ENCODE data around the gene GAL.

Gene GAL

DNA sequence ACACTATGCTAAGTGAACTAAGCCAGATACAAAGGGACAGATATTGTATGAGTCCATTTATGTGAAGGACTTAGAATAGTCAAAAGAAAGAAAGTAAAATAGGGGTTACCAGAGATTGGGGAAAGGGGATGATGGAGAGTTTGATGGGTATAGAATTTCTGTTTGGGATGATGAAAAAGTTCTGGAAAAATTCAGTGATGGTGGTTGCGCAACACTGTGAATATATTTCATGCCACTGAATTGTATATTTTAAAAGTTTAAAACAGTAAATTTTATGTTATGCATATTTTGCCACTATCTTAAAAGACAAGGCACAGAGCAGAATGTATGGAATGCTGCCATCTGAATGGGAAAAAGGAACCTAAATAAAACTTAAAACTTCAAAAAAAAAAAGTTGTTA is 37.8 kb downstream of the GAL start:
- CTCF ChIA-PET, result no interaction called here

DNA sequence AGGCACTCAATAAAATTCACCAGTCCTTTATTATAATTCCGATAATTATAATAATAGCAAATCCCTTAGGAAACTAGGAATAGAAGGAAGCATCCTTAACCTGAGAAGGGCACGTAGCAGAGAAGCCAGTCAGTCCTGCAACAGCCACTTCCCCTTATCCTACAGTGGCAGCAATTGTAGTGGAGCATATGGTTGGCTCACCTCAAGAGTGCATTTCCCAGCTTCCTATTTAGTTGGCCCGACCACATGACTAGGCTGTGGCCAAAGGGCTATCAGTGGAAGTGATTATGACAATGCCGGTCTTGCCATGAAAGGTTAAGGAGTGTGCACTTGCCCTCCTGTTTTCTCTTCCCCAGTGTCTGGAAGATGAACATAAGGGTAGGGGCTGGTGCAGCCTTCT is 39.9 kb downstream of the GAL start:
- H3K4me3 ChIP-seq (ENCODE audit: control insufficient read depth in 1 of 7, extremely low read depth in 1 of 7, insufficient read depth in 4 of 7, low read depth in 2 of 7, low read length in 6 of 7), result no peak overlapping the region
- H3K9me3 ChIP-seq (ENCODE audit: control extremely low read depth in 1 of 5, control insufficient read depth in 4 of 5, insufficient read depth in 2 of 5, low read depth in 1 of 5, low read length in 4 of 5), result peaks cover 0 to 14% (median 4%) of the 10 kb centered on the region in 5 experiments
- H3K36me3 ChIP-seq (ENCODE audit: control insufficient read depth in 4 of 4, insufficient read depth in 4 of 4, low read length in 3 of 4), result peaks cover 0 to 11% (median 6%) of the 10 kb centered on the region in 4 experiments
- H3K27me3 ChIP-seq (replicated peaks in 2 of 5; ENCODE audit: control insufficient read depth in 4 of 5, insufficient read depth in 5 of 5, low read length in 4 of 5), result no peaks in the 10 kb centered on the region
- DNase-seq, result peak in 2 of 3 donors; percentile 22 to 38
- peaks cover 0 to 4% (median 0%) of the 10 kb centered on the region in 4 experiments for H3K4me1 ChIP-seq (ENCODE audit: control extremely low read depth in 1 of 4, control insufficient read depth in 4 of 4, insufficient read depth in 4 of 4, low read length in 3 of 4)
- POLR2A ChIA-PET, result no interaction called here
- CTCF ChIA-PET, result no interaction called here
- 80% methylated on average over 2 of the region's 4 CpGs for WGBS (ENCODE audit: insufficient coverage)
- no peak overlapping the region for H3K27ac ChIP-seq (ENCODE audit: insufficient read depth in 1 of 2, low read depth in 1 of 2, low read length in 2 of 2, poor library complexity in 1 of 2, severe bottlenecking in 2 of 2)

More for the DNA sequence above, 37.8 kb downstream of the GAL start:
- peaks cover 0 to 18% (median 4%) of the 10 kb centered on the region in 5 experiments for H3K9me3 ChIP-seq (ENCODE audit: control extremely low read depth in 1 of 5, control insufficient read depth in 4 of 5, insufficient read depth in 2 of 5, low read depth in 1 of 5, low read length in 4 of 5)
- no peak overlapping the region for H3K27ac ChIP-seq (ENCODE audit: insufficient read depth in 1 of 2, low read depth in 1 of 2, low read length in 2 of 2, poor library complexity in 1 of 2, severe bottlenecking in 2 of 2)
- H3K4me3 ChIP-seq (ENCODE audit: control insufficient read depth in 1 of 7, extremely low read depth in 1 of 7, insufficient read depth in 4 of 7, low read depth in 2 of 7, low read length in 6 of 7), result no peak overlapping the region
- WGBS (ENCODE audit: insufficient coverage), result no CpG with 5 or more reads among the region's 1 CpG
- peaks cover 0 to 4% (median 0%) of the 10 kb centered on the region in 4 experiments for H3K4me1 ChIP-seq (ENCODE audit: control extremely low read depth in 1 of 4, control insufficient read depth in 4 of 4, insufficient read depth in 4 of 4, low read length in 3 of 4)
- POLR2A ChIA-PET, result interaction anchor here (0.7 kb wide), 1 partner anchor 323 kb away, joined by 3 read pairs; no protein-coding TSS in a partner anchor
- H3K27me3 ChIP-seq (replicated peaks in 2 of 5; ENCODE audit: control insufficient read depth in 4 of 5, insufficient read depth in 5 of 5, low read length in 4 of 5), result no peaks in the 10 kb centered on the region
- no peak for DNase-seq
- peaks cover 0 to 17% (median 7%) of the 10 kb centered on the region in 4 experiments for H3K36me3 ChIP-seq (ENCODE audit: control insufficient read depth in 4 of 4, insufficient read depth in 4 of 4, low read length in 3 of 4)

DNA sequence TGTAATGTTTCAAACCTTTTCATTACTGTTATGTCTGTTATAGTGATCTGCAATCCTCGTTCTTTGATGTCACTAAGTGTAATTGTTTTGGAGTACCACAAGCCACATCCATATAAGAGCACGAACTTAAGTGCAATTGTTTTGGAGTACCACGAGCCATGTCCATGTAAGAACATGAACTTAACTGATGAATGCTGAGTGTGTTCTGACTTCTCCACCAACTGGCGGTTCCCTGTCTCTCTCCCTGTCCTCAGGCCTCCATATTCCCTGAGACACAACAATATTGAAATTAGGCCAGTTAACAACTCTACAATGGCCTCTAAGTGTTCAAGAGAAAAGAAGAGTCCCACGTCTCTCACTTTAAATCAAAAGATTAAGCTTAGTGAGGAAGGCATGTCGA is 43.4 kb downstream of the GAL start:
- ChIA-PET CTCF (interaction anchor here (1.1 kb wide), 1 partner anchor 117 kb away, joined by 3 read pairs; no protein-coding TSS in a partner anchor), POLR2A (no interaction called here)
- WGBS (ENCODE audit: insufficient coverage), result 97% methylated on average over 4 of the region's 6 CpGs
- H3K27me3 ChIP-seq (replicated peaks in 2 of 5; ENCODE audit: control insufficient read depth in 4 of 5, insufficient read depth in 5 of 5, low read length in 4 of 5), result no peaks in the 10 kb centered on the region
- H3K27ac ChIP-seq (ENCODE audit: insufficient read depth in 1 of 2, low read depth in 1 of 2, low read length in 2 of 2, poor library complexity in 1 of 2, severe bottlenecking in 2 of 2), result no peak overlapping the region
- no peak overlapping the region for H3K4me3 ChIP-seq (ENCODE audit: control insufficient read depth in 1 of 7, extremely low read depth in 1 of 7, insufficient read depth in 4 of 7, low read depth in 2 of 7, low read length in 6 of 7)
- H3K4me1 ChIP-seq (ENCODE audit: control extremely low read depth in 1 of 4, control insufficient read depth in 4 of 4, insufficient read depth in 4 of 4, low read length in 3 of 4), result peaks cover 0 to 11% (median 2%) of the 10 kb centered on the region in 4 experiments
- DNase-seq, result no peak
- peaks cover 0 to 7% (median 0%) of the 10 kb centered on the region in 4 experiments for H3K36me3 ChIP-seq (ENCODE audit: control insufficient read depth in 4 of 4, insufficient read depth in 4 of 4, low read length in 3 of 4)
- no peaks in the 10 kb centered on the region for H3K9me3 ChIP-seq (ENCODE audit: control extremely low read depth in 1 of 5, control insufficient read depth in 4 of 5, insufficient read depth in 2 of 5, low read depth in 1 of 5, low read length in 4 of 5)

DNA sequence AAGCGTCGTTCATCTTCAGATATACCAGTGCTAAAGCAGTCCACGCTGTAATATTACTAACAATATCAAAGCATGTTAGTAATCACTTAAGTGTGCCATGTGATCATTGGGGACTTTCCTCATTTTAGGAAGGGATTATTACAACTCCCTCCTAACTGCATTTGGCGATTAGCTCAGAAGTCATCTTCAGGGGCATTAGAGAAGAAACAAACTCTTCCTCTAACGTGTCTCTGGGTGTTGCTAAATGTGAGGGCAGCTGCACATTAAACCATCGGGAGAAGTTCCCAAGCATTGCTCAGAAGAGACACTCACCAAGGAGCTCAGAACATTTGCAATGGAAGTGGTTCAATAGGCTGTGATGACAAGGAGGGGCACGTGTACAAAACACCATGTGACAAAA is 49.8 kb downstream of the GAL start:
- H3K9me3 ChIP-seq (ENCODE audit: control extremely low read depth in 1 of 5, control insufficient read depth in 4 of 5, insufficient read depth in 2 of 5, low read depth in 1 of 5, low read length in 4 of 5), result no peaks in the 10 kb centered on the region
- DNase-seq, result no peak
- no peak overlapping the region for H3K27ac ChIP-seq (ENCODE audit: insufficient read depth in 1 of 2, low read depth in 1 of 2, low read length in 2 of 2, poor library complexity in 1 of 2, severe bottlenecking in 2 of 2)
- H3K27me3 ChIP-seq (replicated peaks in 2 of 5; ENCODE audit: control insufficient read depth in 4 of 5, insufficient read depth in 5 of 5, low read length in 4 of 5), result no peaks in the 10 kb centered on the region
- WGBS (ENCODE audit: insufficient coverage), result 91% methylated on average over 6 of the region's 7 CpGs
- ChIA-PET POLR2A (interaction anchor here (0.6 kb wide), 1 partner anchor 8 kb away, joined by 4 read pairs; no protein-coding TSS in a partner anchor), CTCF (no interaction called here)
- H3K36me3 ChIP-seq (ENCODE audit: control insufficient read depth in 4 of 4, insufficient read depth in 4 of 4, low read length in 3 of 4), result peaks cover 0 to 43% (median 7%) of the 10 kb centered on the region in 4 experiments
- peaks cover 0 to 19% (median 2%) of the 10 kb centered on the region in 4 experiments for H3K4me1 ChIP-seq (ENCODE audit: control extremely low read depth in 1 of 4, control insufficient read depth in 4 of 4, insufficient read depth in 4 of 4, low read length in 3 of 4)
- H3K4me3 ChIP-seq (ENCODE audit: control insufficient read depth in 1 of 7, extremely low read depth in 1 of 7, insufficient read depth in 4 of 7, low read depth in 2 of 7, low read length in 6 of 7), result no peak overlapping the region

DNA sequence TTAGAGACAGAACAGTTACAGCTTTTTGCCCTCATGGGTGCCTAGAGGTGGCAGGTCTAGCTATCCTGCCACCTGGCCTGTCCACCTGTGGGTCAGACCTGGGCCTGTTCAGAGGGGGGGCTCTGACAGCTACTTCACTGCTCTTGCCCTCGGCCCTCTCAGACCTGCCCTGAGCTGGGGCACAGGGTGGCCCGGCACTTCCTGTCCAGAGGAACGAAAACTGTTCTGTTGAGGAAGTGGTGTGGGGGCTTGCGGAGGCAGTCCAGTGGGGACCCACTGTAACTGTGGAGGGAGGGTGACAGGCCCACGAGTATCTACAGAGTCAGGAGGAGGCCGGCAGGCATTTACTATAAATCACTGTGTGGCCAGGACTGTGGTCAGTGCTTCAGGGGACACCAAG is 50.8 kb downstream of the GAL start:
- H3K4me3 ChIP-seq (ENCODE audit: control insufficient read depth in 1 of 7, extremely low read depth in 1 of 7, insufficient read depth in 4 of 7, low read depth in 2 of 7, low read length in 6 of 7), result no peak overlapping the region
- WGBS (ENCODE audit: insufficient coverage), result 78% methylated on average over 6 of the region's 6 CpGs
- POLR2A ChIA-PET, result no interaction called here
- no peaks in the 10 kb centered on the region for H3K27me3 ChIP-seq (replicated peaks in 2 of 5; ENCODE audit: control insufficient read depth in 4 of 5, insufficient read depth in 5 of 5, low read length in 4 of 5)
- no peaks in the 10 kb centered on the region for H3K9me3 ChIP-seq (ENCODE audit: control extremely low read depth in 1 of 5, control insufficient read depth in 4 of 5, insufficient read depth in 2 of 5, low read depth in 1 of 5, low read length in 4 of 5)
- CTCF ChIA-PET, result no interaction called here
- peaks cover 0 to 50% (median 10%) of the 10 kb centered on the region in 4 experiments for H3K36me3 ChIP-seq (ENCODE audit: control insufficient read depth in 4 of 4, insufficient read depth in 4 of 4, low read length in 3 of 4)
- peaks cover 0 to 19% (median 2%) of the 10 kb centered on the region in 4 experiments for H3K4me1 ChIP-seq (ENCODE audit: control extremely low read depth in 1 of 4, control insufficient read depth in 4 of 4, insufficient read depth in 4 of 4, low read length in 3 of 4)
- H3K27ac ChIP-seq (ENCODE audit: insufficient read depth in 1 of 2, low read depth in 1 of 2, low read length in 2 of 2, poor library complexity in 1 of 2, severe bottlenecking in 2 of 2), result no peak overlapping the region
- DNase-seq, result no peak

DNA sequence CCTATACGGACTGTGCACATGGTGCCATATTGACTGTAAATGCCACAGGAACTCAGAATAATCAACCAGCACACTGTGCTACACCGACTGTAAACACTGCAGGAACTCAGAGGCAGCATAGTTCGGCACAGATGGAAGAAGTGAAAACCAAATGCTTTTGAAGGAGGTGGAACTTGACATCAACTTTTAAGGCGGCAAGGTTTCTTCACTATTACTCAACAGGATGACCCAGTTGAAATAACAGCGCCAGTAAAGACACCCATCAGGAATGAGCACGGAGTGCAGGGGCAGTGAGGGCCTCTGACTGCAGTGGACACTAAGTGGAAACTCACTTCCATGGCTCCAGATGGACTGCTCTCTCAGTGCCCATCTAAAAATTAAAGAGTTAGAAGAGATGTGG is 51.3 kb downstream of the GAL start:
- Histone ChIP-seq H3K27ac (ENCODE audit: insufficient read depth in 1 of 2, low read depth in 1 of 2, low read length in 2 of 2, poor library complexity in 1 of 2, severe bottlenecking in 2 of 2) (no peak overlapping the region), H3K27me3 (replicated peaks in 2 of 5; ENCODE audit: control insufficient read depth in 4 of 5, insufficient read depth in 5 of 5, low read length in 4 of 5) (no peaks in the 10 kb centered on the region), H3K36me3 (ENCODE audit: control insufficient read depth in 4 of 4, insufficient read depth in 4 of 4, low read length in 3 of 4) (peaks cover 0 to 55% (median 12%) of the 10 kb centered on the region in 4 experiments), H3K4me1 (ENCODE audit: control extremely low read depth in 1 of 4, control insufficient read depth in 4 of 4, insufficient read depth in 4 of 4, low read length in 3 of 4) (peaks cover 0 to 18% (median 2%) of the 10 kb centered on the region in 4 experiments), H3K9me3 (ENCODE audit: control extremely low read depth in 1 of 5, control insufficient read depth in 4 of 5, insufficient read depth in 2 of 5, low read depth in 1 of 5, low read length in 4 of 5) (no peaks in the 10 kb centered on the region), H3K4me3 (ENCODE audit: control insufficient read depth in 1 of 7, extremely low read depth in 1 of 7, insufficient read depth in 4 of 7, low read depth in 2 of 7, low read length in 6 of 7) (no peak overlapping the region)
- no peak for DNase-seq
- POLR2A ChIA-PET, result no interaction called here
- CTCF ChIA-PET, result no interaction called here
- WGBS (ENCODE audit: insufficient coverage), result 96% methylated on average over 3 of the region's 6 CpGs
